Fibroblast of lung (primary cell): ENCODE data around the gene MAT2B. TPM values are rescaled to one million over a fixed set of nuclear protein-coding genes. Genes with fewer than 3 reads are reported as not detected.
A peak's percentile ranks its signal among the peaks of the same experiment; 100 is the strongest.

Source experiments
- DNase-seq, 2 donors: peaks; one replicate each; pipeline versions ENCODE4 v3.0.0 to v3.0.0-alpha.2; 2010; ENCODE audit warnings: low read depth in 2 of 2
- H2AFZ ChIP-seq: 2 replicates; pipeline ENCODE4 v1.5.1; 2012; ENCODE audit warnings: low read length, control low read depth, inconsistent platforms
- H3K27ac ChIP-seq: 2 replicates; pipeline ENCODE4 v1.5.1; 2011; ENCODE audit warnings: low read length, control low read depth; ENCODE audit not compliant: insufficient read depth
- H3K27me3 ChIP-seq: 2 replicates; pipeline ENCODE4 v1.5.1; 2011; ENCODE audit warnings: mild to moderate bottlenecking, low read length; ENCODE audit not compliant: control insufficient read depth, insufficient read depth
- H3K36me3 ChIP-seq: 2 replicates; pipeline ENCODE4 v1.5.1; 2011; ENCODE audit warnings: low read length; ENCODE audit not compliant: control insufficient read depth, insufficient read depth
- H3K4me1 ChIP-seq: 2 replicates; pipeline ENCODE4 v1.5.1; 2011; ENCODE audit warnings: low read length; ENCODE audit not compliant: control insufficient read depth, insufficient read depth; ENCODE audit errors: extremely low read depth
- H3K4me2 ChIP-seq: 2 replicates; pipeline ENCODE4 v1.5.1; 2011; ENCODE audit warnings: low read length, control low read depth; ENCODE audit not compliant: insufficient read depth; ENCODE audit errors: extremely low read depth
- H3K4me3 ChIP-seq, 4 experiments: fragments of 200-600 bp in 1 of 4; sonication (generic) in 1 of 4; replicated peaks in 1 of 4; 2 replicates each; pipeline ENCODE4 v1.5.1; 2011 to 2016; ENCODE audit warnings: low read length in 4 of 4, low read depth in 3 of 4, mild to moderate bottlenecking in 3 of 4, control low read depth in 2 of 4, inconsistent platforms in 1 of 4, mixed read lengths in 1 of 4; ENCODE audit not compliant: insufficient read depth in 1 of 4; ENCODE audit errors: control extremely low read depth in 1 of 4
- H3K79me2 ChIP-seq: 2 replicates; pipeline ENCODE4 v1.5.1; 2012; ENCODE audit warnings: mild to moderate bottlenecking, low read length, inconsistent platforms; ENCODE audit not compliant: control insufficient read depth, insufficient read depth
- H3K9ac ChIP-seq: 2 replicates; pipeline ENCODE4 v1.5.1; 2011; ENCODE audit warnings: mild to moderate bottlenecking, low read length, control low read depth; ENCODE audit not compliant: insufficient read depth
- H3K9me3 ChIP-seq: 2 replicates; pipeline ENCODE4 v1.5.1; 2012; ENCODE audit warnings: low read depth, low read length; ENCODE audit not compliant: control insufficient read depth, insufficient read depth
- H4K20me1 ChIP-seq: 2 replicates; pipeline ENCODE4 v1.5.1; 2011; ENCODE audit warnings: low read length; ENCODE audit not compliant: control insufficient read depth, insufficient read depth; ENCODE audit errors: extremely low read depth
- CTCF ChIP-seq, 2 donors: IDR thresholded peaks in 1 of 2; conservative IDR thresholded peaks in 1 of 2; 1 replicate in 1 of 2; 2 replicates in 1 of 2; pipeline ENCODE4 v1.5.1; 2011 to 2012; ENCODE audit warnings: low read length in 2 of 2, control low read depth in 1 of 2, inconsistent platforms in 1 of 2, low read depth in 1 of 2, mild to moderate bottlenecking in 1 of 2
- EZH2 ChIP-seq: IDR thresholded peaks from 2 replicates; pipeline ENCODE4 v1.5.1; 2012; ENCODE audit warnings: low read length, control low read depth, mild to moderate bottlenecking; ENCODE audit errors: missing control alignments
- polyA plus RNA-seq, 2 donors: library from polyadenylated mRNA; depleted of rRNA in 1 of 2; stranded (reverse) in 1 of 2; unstranded in 1 of 2; fragments of >200 nt; gene quantifications; 2 replicates each; pipeline ENCODE4 v1.2.1, GENCODE V29; 2011 to 2012; ENCODE audit warnings: missing spikeins in 1 of 2
- total RNA-seq: library from RNA; depleted of rRNA; stranded (reverse); fragments of >200 nt; gene quantifications from 2 replicates; pipeline ENCODE4 v1.2.1, GENCODE V29; 2014

The MAT2B gene
- total and polyA plus RNA-seq, 2 donors (not counting 1 experiment from before 2014, with no cell fraction given) = 93.6 to 136 TPM

DNA sequence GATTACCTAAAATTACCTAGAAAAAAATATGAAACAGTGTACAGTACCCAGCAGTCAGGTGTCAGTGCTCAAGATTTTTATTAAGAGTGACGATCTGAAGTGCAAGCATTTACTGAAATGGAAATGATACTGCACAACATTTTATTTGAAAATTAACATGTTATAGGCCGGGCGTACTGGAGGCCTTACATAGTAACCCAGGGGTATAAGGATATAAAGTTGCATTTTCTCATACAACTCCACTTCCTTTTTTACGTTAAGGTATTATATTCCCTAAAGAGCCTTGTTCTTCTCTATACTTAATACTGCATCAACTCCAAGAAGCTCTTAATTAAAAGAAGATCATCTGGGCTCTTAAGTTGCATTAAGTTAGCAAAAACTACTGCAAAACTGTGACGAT lies 3.3 kb downstream of the MAT2B start:
- Histone ChIP-seq H3K4me1 (peaks cover 6% of the 10 kb centered on the region), H4K20me1 (peaks cover 2% of the 10 kb centered on the region), H3K79me2 (peaks cover 72% of the 10 kb centered on the region), H3K4me3 (peak overlapping the region; percentile 17 to 88 (median 48)), H3K9ac (no peak overlapping the region), H3K36me3 (no peaks in the 10 kb centered on the region), H3K27ac (no peak overlapping the region), H3K4me2 (peak overlapping the region; percentile 82), H3K27me3 (no peaks in the 10 kb centered on the region), H3K9me3 (no peaks in the 10 kb centered on the region), H2AFZ (no peak overlapping the region)
- no peak for DNase-seq
- TF ChIP-seq EZH2 = no peak

DNA sequence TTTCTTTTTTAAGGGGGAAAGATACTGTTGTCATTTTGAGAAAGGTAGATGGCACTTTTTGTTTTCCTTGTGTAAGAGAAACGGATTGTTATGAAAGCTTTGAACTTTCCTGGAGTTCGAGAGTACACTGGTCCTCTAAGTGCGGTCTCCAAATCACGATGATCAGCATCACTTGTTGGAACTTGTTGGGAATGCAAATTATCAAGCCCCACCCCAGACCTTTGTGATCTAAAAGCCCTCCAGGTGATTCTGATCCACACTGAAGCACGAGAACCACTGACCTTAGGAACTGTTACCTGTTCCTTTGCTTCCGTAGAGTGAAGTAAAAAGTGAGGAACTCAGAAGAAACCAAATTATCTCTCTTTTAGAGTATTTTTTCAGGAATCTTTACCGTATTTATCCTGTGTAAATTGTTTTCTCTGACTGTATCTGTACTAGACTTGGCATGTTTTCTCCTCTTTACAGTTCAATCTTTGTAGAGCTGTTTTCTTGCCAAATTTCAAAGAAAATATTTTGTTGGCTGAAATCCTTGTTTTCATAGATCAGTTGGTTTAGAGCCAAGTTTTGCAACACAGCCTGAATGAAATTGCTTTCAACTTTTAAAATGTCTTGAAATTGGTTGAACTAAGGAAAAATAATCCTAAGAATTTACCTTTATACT lies 4.0 kb downstream of the MAT2B start:
- no peak overlapping the region for H2AFZ ChIP-seq
- H3K4me2 ChIP-seq = peak overlapping the region; percentile 82
- H3K9me3 ChIP-seq = no peaks in the 10 kb centered on the region
- peaks cover 2% of the 10 kb centered on the region for H4K20me1 ChIP-seq
- peaks cover 6% of the 10 kb centered on the region for H3K4me1 ChIP-seq
- H3K4me3 ChIP-seq = peak overlapping the region; percentile 17 to 88 (median 48)
- H3K27ac ChIP-seq = peak overlapping the region; percentile 52
- DNase-seq = peak; percentile 51 to 91
- no peaks in the 10 kb centered on the region for H3K36me3 ChIP-seq
- TF ChIP-seq CTCF (conservative IDR thresholded peaks at IDR 0.05 in 1 of 2, IDR thresholded peaks at IDR 0.05 in 1 of 2; ENCODE audit: low read depth in 1 of 2, low read length in 2 of 2) = no peak
- no peak for TF ChIP-seq EZH2
- H3K9ac ChIP-seq = no peak overlapping the region
- no peaks in the 10 kb centered on the region for H3K27me3 ChIP-seq
- H3K79me2 ChIP-seq = peaks cover 70% of the 10 kb centered on the region

DNA sequence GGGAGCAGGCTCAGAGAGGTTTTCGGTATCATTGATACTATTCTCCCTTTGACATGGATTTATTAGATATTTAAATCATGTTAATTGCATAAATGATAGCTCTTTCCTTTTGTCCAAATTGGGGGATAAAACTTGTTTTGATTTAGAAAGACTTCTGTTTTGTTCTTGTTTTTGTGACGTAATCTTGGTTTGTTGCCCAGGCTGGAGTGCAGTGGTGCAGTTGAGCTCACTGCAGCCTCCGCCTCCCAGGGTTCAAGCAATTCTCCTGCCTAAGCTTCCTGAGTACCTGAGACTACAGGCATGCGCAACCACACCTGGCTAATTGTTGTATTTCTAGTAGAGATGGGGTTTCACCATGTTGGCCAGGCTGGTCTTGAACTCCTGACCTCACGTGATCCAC lies 7.1 kb downstream of the MAT2B start:
- peak in 1 of 2 donors; percentile 14 for DNase-seq
- Histone ChIP-seq H3K79me2 (peaks cover 52% of the 10 kb centered on the region), H3K9ac (no peak overlapping the region), H3K4me2 (no peak overlapping the region), H3K27ac (no peak overlapping the region), H3K9me3 (no peaks in the 10 kb centered on the region), H3K4me3 (no peak overlapping the region), H3K4me1 (peaks cover 6% of the 10 kb centered on the region), H4K20me1 (no peaks in the 10 kb centered on the region), H3K27me3 (no peaks in the 10 kb centered on the region), H2AFZ (no peak overlapping the region), H3K36me3 (peaks cover 7% of the 10 kb centered on the region)
- TF ChIP-seq CTCF (conservative IDR thresholded peaks at IDR 0.05 in 1 of 2, IDR thresholded peaks at IDR 0.05 in 1 of 2; ENCODE audit: low read depth in 1 of 2, low read length in 2 of 2) = no peak
- TF ChIP-seq EZH2 = no peak
